HepG2 (cell line): ENCODE measurements around the gene ARHGEF1. TPM values are rescaled to one million over a fixed set of nuclear protein-coding genes. Genes with fewer than 3 reads are reported as not detected.

ENCODE experiments used
- ARNT ChIP-seq: fragments of 450-650 bp; IDR thresholded peaks from 2 replicates; pipeline ENCODE4 v1.6.1; 2017
- NR2F6 ChIP-seq, 2 experiments: IDR thresholded peaks; 2 replicates each; pipeline ENCODE4 v1.6.1; 2016; ENCODE audit warnings: antibody characterized with exemption in 1 of 2, mild to moderate bottlenecking in 1 of 2
- THAP11 ChIP-seq: IDR thresholded peaks from 2 replicates; pipeline ENCODE4 v1.6.1; 2016; ENCODE audit warnings: missing biosample characterization, missing genetic modification reagents
- ZNF274 ChIP-seq: sonication (generic); formaldehyde crosslinking; IDR thresholded peaks from 2 replicates; pipeline ENCODE4 v1.5.1; 2020; ENCODE audit warnings: mild to moderate bottlenecking, missing genetic modification reagents
- ZNF546 ChIP-seq: sonication (generic); formaldehyde crosslinking; conservative IDR thresholded peaks from 2 replicates; pipeline ENCODE4 v1.8.1; 2023; ENCODE audit warnings: mild to moderate bottlenecking, missing genetic modification reagents
- polyA plus RNA-seq, 8 experiments: library from polyadenylated mRNA; depleted of rRNA in 3 of 8; stranded (reverse) in 7 of 8; unstranded in 1 of 8; fragments of >200 nt; fragmentation: Illumina TruSeq in 4 of 8; extraction: Trizol in 4 of 8; gene quantifications; 2 replicates each; pipeline versions ENCODE4 v1.2.1 to v1.2.3, GENCODE V29; 2011 to 2016; ENCODE audit warnings: low read depth in 4 of 8, missing spikeins in 1 of 8, mixed read lengths in 1 of 8; ENCODE audit not compliant: insufficient read depth in 1 of 8
- total RNA-seq, 5 experiments: library from RNA; depleted of rRNA; stranded (reverse); fragments of >200 nt; fragmentation: Illumina TruSeq; extraction: Trizol; gene quantifications; 2 replicates each; pipeline ENCODE4 v1.2.3, GENCODE V29; 2016; ENCODE audit warnings: low read depth in 1 of 5
- TF ChIP-seq, protein P1 (sequence below): sonication (generic); formaldehyde crosslinking; IDR thresholded peaks from 2 replicates; pipeline ENCODE4 v1.4.0; 2020; ENCODE audit warnings: missing genetic modification reagents, borderline replicate concordance
- TF ChIP-seq, protein P2 (sequence below): sonication (generic); formaldehyde crosslinking; IDR thresholded peaks from 2 replicates; pipeline ENCODE4 v1.5.1; 2020; ENCODE audit warnings: mild to moderate bottlenecking, moderate library complexity, missing genetic modification reagents
- TF ChIP-seq, protein P3 (sequence below): sonication (generic); formaldehyde crosslinking; IDR thresholded peaks from 2 replicates; pipeline ENCODE4 v1.4.0; 2020; ENCODE audit warnings: missing genetic modification reagents, borderline replicate concordance
- TF ChIP-seq, protein P4 (sequence below): sonication (generic); formaldehyde crosslinking; IDR thresholded peaks from 2 replicates; pipeline ENCODE4 v1.5.0; 2020; ENCODE audit warnings: mild to moderate bottlenecking, missing genetic modification reagents, moderate library complexity
- TF ChIP-seq, protein P5 (sequence below): sonication (generic); formaldehyde crosslinking; IDR thresholded peaks from 2 replicates; pipeline ENCODE4 v1.5.1; 2020; ENCODE audit warnings: missing genetic modification reagents, mild to moderate bottlenecking, borderline replicate concordance
- TF ChIP-seq, protein P6 (sequence below): sonication (generic); formaldehyde crosslinking; IDR thresholded peaks from 2 replicates; pipeline ENCODE4 v1.4.0; 2020; ENCODE audit warnings: low read depth, missing genetic modification reagents
- TF ChIP-seq, protein P7 (sequence below): IDR thresholded peaks from 2 replicates; pipeline ENCODE4 v1.6.1; 2016; ENCODE audit warnings: low read depth, borderline replicate concordance

The ARHGEF1 gene
- total and polyA plus RNA-seq, 2 of the 13 experiments (the other 11 are each of a cell fraction or from before 2014, with no cell fraction given) = 33.7 to 34.7 TPM

DNA sequence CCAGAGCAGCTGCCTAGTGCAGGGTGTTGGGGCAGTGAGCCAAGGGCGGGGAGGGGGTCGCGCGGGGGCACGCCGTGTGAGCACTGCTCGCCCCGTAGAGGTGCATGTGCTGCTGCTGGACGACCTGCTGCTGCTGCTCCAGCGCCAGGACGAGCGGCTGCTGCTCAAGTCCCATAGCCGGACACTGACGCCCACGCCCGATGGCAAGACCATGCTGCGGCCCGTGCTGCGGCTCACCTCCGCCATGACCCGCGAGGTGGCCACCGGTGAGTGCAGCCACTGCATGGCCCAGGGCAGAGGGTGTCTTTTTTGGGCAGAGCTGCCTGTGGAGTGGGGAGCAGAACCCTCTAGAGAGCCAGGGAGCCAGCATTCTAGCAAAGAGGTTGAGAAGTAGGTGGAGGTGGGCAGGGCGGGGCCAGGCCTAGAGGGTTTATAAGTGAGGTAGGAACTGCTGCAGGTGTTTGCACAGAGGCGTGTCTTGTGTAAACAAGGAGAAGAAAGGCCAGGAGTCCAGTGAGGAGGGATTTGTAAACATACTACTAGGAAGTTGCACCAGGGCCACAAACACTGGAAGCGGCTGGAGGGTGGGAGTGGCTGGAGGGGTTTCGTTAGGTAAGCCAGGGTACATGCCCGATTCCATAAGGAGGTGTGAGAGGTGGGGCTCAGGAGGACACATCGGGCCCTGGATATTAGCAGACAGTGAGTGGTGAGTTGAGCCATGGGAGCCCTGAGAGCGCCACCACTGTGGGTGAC lies 21.3 kb downstream of the ARHGEF1 start (continued):
- TF ChIP-seq, protein P1, sequence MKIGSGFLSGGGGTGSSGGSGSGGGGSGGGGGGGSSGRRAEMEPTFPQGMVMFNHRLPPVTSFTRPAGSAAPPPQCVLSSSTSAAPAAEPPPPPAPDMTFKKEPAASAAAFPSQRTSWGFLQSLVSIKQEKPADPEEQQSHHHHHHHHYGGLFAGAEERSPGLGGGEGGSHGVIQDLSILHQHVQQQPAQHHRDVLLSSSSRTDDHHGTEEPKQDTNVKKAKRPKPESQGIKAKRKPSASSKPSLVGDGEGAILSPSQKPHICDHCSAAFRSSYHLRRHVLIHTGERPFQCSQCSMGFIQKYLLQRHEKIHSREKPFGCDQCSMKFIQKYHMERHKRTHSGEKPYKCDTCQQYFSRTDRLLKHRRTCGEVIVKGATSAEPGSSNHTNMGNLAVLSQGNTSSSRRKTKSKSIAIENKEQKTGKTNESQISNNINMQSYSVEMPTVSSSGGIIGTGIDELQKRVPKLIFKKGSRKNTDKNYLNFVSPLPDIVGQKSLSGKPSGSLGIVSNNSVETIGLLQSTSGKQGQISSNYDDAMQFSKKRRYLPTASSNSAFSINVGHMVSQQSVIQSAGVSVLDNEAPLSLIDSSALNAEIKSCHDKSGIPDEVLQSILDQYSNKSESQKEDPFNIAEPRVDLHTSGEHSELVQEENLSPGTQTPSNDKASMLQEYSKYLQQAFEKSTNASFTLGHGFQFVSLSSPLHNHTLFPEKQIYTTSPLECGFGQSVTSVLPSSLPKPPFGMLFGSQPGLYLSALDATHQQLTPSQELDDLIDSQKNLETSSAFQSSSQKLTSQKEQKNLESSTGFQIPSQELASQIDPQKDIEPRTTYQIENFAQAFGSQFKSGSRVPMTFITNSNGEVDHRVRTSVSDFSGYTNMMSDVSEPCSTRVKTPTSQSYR = no peak
- TF ChIP-seq, protein P2, sequence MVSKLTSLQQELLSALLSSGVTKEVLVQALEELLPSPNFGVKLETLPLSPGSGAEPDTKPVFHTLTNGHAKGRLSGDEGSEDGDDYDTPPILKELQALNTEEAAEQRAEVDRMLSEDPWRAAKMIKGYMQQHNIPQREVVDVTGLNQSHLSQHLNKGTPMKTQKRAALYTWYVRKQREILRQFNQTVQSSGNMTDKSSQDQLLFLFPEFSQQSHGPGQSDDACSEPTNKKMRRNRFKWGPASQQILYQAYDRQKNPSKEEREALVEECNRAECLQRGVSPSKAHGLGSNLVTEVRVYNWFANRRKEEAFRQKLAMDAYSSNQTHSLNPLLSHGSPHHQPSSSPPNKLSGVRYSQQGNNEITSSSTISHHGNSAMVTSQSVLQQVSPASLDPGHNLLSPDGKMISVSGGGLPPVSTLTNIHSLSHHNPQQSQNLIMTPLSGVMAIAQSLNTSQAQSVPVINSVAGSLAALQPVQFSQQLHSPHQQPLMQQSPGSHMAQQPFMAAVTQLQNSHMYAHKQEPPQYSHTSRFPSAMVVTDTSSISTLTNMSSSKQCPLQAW = peak; percentile 46; the same call in 1 of the 2 replicates
- TF ChIP-seq THAP11 (peak; percentile 63), ZNF274 (CRISPR knock-in tag) (no peak), ZNF546 (CRISPR knock-in tag) (no peak), ARNT (no peak), NR2F6 (IDR thresholded peaks at IDR 0.05) (peak; percentile 61; the same call in 1 of the 2 replicates), NR2F6 (CRISPR knock-in tag; IDR thresholded peaks at IDR 0.05) (peak; percentile 39; the same call in 1 of the 2 replicates)
- TF ChIP-seq, protein P3, sequence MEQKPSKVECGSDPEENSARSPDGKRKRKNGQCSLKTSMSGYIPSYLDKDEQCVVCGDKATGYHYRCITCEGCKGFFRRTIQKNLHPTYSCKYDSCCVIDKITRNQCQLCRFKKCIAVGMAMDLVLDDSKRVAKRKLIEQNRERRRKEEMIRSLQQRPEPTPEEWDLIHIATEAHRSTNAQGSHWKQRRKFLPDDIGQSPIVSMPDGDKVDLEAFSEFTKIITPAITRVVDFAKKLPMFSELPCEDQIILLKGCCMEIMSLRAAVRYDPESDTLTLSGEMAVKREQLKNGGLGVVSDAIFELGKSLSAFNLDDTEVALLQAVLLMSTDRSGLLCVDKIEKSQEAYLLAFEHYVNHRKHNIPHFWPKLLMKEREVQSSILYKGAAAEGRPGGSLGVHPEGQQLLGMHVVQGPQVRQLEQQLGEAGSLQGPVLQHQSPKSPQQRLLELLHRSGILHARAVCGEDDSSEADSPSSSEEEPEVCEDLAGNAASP (CRISPR knock-in tag) = peak; percentile 63; the same call in 1 of the 2 replicates
- TF ChIP-seq, protein P4, sequence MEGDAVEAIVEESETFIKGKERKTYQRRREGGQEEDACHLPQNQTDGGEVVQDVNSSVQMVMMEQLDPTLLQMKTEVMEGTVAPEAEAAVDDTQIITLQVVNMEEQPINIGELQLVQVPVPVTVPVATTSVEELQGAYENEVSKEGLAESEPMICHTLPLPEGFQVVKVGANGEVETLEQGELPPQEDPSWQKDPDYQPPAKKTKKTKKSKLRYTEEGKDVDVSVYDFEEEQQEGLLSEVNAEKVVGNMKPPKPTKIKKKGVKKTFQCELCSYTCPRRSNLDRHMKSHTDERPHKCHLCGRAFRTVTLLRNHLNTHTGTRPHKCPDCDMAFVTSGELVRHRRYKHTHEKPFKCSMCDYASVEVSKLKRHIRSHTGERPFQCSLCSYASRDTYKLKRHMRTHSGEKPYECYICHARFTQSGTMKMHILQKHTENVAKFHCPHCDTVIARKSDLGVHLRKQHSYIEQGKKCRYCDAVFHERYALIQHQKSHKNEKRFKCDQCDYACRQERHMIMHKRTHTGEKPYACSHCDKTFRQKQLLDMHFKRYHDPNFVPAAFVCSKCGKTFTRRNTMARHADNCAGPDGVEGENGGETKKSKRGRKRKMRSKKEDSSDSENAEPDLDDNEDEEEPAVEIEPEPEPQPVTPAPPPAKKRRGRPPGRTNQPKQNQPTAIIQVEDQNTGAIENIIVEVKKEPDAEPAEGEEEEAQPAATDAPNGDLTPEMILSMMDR = 0 out of 2 replicates have a peak, but pooled peaks have one; percentile 9
- TF ChIP-seq, protein P5, sequence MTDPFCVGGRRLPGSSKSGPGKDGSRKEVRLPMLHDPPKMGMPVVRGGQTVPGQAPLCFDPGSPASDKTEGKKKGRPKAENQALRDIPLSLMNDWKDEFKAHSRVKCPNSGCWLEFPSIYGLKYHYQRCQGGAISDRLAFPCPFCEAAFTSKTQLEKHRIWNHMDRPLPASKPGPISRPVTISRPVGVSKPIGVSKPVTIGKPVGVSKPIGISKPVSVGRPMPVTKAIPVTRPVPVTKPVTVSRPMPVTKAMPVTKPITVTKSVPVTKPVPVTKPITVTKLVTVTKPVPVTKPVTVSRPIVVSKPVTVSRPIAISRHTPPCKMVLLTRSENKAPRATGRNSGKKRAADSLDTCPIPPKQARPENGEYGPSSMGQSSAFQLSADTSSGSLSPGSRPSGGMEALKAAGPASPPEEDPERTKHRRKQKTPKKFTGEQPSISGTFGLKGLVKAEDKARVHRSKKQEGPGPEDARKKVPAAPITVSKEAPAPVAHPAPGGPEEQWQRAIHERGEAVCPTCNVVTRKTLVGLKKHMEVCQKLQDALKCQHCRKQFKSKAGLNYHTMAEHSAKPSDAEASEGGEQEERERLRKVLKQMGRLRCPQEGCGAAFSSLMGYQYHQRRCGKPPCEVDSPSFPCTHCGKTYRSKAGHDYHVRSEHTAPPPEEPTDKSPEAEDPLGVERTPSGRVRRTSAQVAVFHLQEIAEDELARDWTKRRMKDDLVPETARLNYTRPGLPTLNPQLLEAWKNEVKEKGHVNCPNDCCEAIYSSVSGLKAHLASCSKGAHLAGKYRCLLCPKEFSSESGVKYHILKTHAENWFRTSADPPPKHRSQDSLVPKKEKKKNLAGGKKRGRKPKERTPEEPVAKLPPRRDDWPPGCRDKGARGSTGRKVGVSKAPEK (CRISPR knock-in tag) = no peak
- TF ChIP-seq, protein P6, sequence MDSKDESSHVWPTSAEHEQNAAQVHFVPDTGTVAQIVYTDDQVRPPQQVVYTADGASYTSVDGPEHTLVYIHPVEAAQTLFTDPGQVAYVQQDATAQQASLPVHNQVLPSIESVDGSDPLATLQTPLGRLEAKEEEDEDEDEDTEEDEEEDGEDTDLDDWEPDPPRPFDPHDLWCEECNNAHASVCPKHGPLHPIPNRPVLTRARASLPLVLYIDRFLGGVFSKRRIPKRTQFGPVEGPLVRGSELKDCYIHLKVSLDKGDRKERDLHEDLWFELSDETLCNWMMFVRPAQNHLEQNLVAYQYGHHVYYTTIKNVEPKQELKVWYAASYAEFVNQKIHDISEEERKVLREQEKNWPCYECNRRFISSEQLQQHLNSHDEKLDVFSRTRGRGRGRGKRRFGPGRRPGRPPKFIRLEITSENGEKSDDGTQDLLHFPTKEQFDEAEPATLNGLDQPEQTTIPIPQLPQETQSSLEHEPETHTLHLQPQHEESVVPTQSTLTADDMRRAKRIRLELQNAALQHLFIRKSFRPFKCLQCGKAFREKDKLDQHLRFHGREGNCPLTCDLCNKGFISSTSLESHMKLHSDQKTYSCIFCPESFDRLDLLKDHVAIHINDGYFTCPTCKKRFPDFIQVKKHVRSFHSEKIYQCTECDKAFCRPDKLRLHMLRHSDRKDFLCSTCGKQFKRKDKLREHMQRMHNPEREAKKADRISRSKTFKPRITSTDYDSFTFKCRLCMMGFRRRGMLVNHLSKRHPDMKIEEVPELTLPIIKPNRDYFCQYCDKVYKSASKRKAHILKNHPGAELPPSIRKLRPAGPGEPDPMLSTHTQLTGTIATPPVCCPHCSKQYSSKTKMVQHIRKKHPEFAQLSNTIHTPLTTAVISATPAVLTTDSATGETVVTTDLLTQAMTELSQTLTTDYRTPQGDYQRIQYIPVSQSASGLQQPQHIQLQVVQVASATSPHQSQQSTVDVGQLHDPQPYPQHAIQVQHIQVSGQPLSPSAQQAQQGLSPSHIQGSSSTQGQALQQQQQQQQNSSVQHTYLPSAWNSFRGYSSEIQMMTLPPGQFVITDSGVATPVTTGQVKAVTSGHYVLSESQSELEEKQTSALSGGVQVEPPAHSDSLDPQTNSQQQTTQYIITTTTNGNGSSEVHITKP (CRISPR knock-in tag) = peak; percentile 44; the same call in 1 of the 2 replicates
- TF ChIP-seq, protein P7, sequence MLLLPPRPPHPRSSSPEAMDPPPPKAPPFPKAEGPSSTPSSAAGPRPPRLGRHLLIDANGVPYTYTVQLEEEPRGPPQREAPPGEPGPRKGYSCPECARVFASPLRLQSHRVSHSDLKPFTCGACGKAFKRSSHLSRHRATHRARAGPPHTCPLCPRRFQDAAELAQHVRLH = 0 out of 2 replicates have a peak, but pooled peaks have one; percentile 27
